Subcutaneous abdominal adipose tissue (tissue), 5 donors: Measurements from ENCODE around the gene TMOD1.

Source experiments
- H3K27ac ChIP-seq: one replicate; pipeline ENCODE4 v1.7.0; 2013; ENCODE audit warnings: low read depth, mild to moderate bottlenecking, inconsistent platforms, low read length, moderate library complexity
- H3K27me3 ChIP-seq, 5 donors: one replicate each; pipeline ENCODE4 v1.7.0; 2013; ENCODE audit warnings: low read length in 5 of 5, inconsistent platforms in 1 of 5; ENCODE audit not compliant: control insufficient read depth in 5 of 5, insufficient read depth in 4 of 5
- H3K36me3 ChIP-seq, 5 donors: one replicate each; pipeline ENCODE4 v1.7.0; 2013; ENCODE audit warnings: low read length in 5 of 5; ENCODE audit not compliant: control insufficient read depth in 5 of 5, insufficient read depth in 5 of 5
- H3K4me1 ChIP-seq, 5 donors: one replicate each; pipeline ENCODE4 v1.7.0; 2013; ENCODE audit warnings: low read length in 5 of 5, mild to moderate bottlenecking in 3 of 5, moderate library complexity in 1 of 5; ENCODE audit not compliant: control insufficient read depth in 5 of 5, insufficient read depth in 5 of 5
- H3K4me3 ChIP-seq, 5 donors: one replicate each; pipeline ENCODE4 v1.7.0; 2013; ENCODE audit warnings: low read length in 5 of 5, low read depth in 1 of 5
- H3K9ac ChIP-seq, 5 donors: one replicate each; pipeline ENCODE4 v1.7.0; 2013; ENCODE audit warnings: low read length in 5 of 5, mild to moderate bottlenecking in 4 of 5, moderate library complexity in 3 of 5
- H3K9me3 ChIP-seq, 5 donors: one replicate each; pipeline ENCODE4 v1.7.0; 2013; ENCODE audit warnings: low read length in 5 of 5; ENCODE audit not compliant: control insufficient read depth in 5 of 5
- donor health status: healthy.
- donor health status: healthy.
- donor health status: healthy.
- donor health status: healthy.
- donor health status: healthy.

TMOD1 gene

DNA sequence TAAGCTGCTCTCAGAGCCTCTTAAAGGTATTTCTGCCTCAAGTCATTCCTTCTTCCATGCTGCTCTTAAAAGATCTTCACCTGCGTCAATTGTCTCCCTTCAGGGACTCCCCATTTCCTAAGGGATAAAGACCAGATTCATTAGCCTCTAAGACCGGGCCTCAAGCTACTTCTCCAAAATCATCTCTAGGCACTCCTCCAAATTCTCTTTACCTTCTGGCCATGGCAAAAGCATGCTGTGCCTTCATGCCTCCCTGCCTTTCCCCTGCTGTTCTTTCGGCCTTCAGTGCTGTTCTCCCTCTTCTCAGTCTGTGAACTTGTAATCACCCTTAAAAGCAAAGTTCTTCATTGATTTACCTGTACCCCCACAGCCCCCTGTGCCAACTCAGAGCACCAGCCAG, 4.4 kb downstream of the TMOD1 start:
- peaks cover 0 to 21% (median 21%) of the 10 kb centered on the region in 5 donors for H3K4me1 ChIP-seq
- no peaks in the 10 kb centered on the region for H3K36me3 ChIP-seq
- peaks cover 0 to 12% (median 6%) of the 10 kb centered on the region in 5 donors for H3K27me3 ChIP-seq
- H3K9me3 ChIP-seq = no peaks in the 10 kb centered on the region
- no peak overlapping the region for H3K27ac ChIP-seq
- H3K9ac ChIP-seq = no peak overlapping the region
- H3K4me3 ChIP-seq = no peak overlapping the region

DNA sequence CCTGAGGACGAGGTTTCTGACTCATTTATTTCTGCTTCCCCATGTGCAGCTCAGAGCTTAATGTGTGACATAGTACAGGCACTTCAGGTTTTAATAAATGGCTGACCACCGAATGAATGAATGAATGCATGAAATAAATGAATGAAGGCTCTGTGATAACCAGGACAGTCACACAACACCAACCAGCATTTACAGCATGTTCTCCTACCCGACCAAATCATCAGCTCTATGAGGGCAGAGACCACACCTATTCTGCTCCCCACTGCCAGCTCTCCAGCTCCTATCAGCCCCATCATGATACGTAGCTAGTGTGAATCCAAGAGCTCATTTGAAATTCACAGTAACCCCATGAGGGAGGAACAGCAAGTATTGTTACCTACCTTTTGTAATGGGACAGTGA, 4.8 kb downstream of the TMOD1 start:
- no peak overlapping the region for H3K27ac ChIP-seq
- H3K4me1 ChIP-seq = peaks cover 0 to 18% (median 16%) of the 10 kb centered on the region in 5 donors
- H3K9me3 ChIP-seq = no peaks in the 10 kb centered on the region
- no peak overlapping the region for H3K9ac ChIP-seq
- H3K4me3 ChIP-seq = no peak overlapping the region
- H3K36me3 ChIP-seq = no peaks in the 10 kb centered on the region
- peaks cover 0 to 12% (median 6%) of the 10 kb centered on the region in 5 donors for H3K27me3 ChIP-seq

DNA sequence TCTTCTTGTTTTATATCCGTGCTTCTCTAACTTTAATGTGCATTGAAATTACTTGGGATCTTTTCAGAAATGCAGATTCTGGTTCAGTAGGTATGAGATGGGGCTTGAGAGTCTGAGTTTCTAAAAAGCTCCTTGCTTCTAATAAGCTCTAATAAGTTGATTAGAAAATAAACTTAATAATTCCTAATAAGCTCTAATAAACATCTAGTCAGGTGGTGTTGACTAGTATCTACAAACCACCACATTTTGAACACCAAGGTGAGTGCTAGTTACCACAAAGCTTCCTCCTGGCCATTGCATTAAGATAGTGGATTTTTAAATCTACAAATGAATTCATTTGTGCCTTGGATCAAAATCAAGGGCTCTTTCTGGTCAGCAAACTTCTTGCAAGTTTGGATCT, 5.3 kb downstream of the TMOD1 start:
- Histone ChIP-seq H3K9ac (no peak overlapping the region), H3K9me3 (no peaks in the 10 kb centered on the region), H3K4me1 (peaks cover 0 to 17% (median 15%) of the 10 kb centered on the region in 5 donors)

DNA sequence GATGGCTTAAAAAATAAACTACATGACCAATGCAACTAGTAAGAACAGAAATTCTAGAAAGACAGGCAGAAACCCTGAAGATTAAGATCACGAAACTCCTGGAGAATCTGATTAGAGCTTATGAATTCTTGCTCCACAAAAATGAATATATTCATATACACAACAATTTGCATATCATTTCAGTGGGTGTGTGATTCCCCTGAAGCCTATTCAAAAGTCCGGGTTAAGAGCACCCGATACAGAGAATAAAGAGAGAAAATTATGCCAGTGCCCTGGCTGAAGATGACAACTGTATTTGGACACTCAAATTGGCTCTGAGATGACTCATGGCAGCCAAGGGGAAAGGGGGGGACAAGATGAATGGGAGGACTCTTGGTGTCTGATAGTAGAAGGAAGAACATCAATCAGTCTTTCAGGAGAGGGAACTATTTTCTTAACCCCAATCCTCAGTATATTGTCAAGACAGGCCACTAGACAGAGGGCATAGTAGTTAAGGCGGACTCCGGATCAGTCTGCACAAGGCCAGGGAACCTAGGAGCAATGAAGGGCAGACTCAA, 6.0 kb downstream of the TMOD1 start:
- Histone ChIP-seq H3K36me3 (no peaks in the 10 kb centered on the region), H3K4me1 (peaks cover 0 to 10% (median 7%) of the 10 kb centered on the region in 5 donors), H3K9me3 (no peaks in the 10 kb centered on the region), H3K27ac (no peak overlapping the region), H3K9ac (no peak overlapping the region), H3K27me3 (peaks cover 0 to 11% (median 6%) of the 10 kb centered on the region in 5 donors), H3K4me3 (no peak overlapping the region)

More for the DNA sequence above, 5.3 kb downstream of the TMOD1 start:
- Histone ChIP-seq H3K36me3 (no peaks in the 10 kb centered on the region), H3K27me3 (peaks cover 0 to 12% (median 6%) of the 10 kb centered on the region in 5 donors), H3K27ac (no peak overlapping the region), H3K4me3 (no peak overlapping the region)

DNA sequence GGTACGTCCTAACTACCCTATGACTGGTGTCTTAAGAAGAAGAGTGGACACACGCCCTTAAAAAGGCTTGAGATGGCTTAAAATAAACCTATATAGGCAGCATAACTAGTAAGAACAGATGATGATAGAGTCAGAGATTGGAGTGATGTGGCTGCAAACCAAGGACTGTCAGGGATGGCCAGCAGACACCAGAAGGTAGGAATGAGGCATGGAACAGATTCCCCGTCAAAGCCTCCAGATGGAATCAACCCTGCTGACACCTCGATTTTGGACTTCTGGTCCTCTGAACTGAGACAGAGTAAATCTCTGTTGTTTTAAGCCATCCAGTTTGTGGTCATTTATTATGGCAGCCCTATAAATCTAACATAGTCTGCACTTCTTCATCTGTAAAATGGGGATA, 7.4 kb downstream of the TMOD1 start:
- H3K9ac ChIP-seq = no peak overlapping the region
- H3K4me3 ChIP-seq = no peak overlapping the region
- H3K9me3 ChIP-seq = no peaks in the 10 kb centered on the region
- H3K4me1 ChIP-seq = no peaks in the 10 kb centered on the region
- H3K27ac ChIP-seq = no peak overlapping the region
- H3K27me3 ChIP-seq = peaks cover 0 to 6% (median 0%) of the 10 kb centered on the region in 5 donors
- H3K36me3 ChIP-seq = no peaks in the 10 kb centered on the region

DNA sequence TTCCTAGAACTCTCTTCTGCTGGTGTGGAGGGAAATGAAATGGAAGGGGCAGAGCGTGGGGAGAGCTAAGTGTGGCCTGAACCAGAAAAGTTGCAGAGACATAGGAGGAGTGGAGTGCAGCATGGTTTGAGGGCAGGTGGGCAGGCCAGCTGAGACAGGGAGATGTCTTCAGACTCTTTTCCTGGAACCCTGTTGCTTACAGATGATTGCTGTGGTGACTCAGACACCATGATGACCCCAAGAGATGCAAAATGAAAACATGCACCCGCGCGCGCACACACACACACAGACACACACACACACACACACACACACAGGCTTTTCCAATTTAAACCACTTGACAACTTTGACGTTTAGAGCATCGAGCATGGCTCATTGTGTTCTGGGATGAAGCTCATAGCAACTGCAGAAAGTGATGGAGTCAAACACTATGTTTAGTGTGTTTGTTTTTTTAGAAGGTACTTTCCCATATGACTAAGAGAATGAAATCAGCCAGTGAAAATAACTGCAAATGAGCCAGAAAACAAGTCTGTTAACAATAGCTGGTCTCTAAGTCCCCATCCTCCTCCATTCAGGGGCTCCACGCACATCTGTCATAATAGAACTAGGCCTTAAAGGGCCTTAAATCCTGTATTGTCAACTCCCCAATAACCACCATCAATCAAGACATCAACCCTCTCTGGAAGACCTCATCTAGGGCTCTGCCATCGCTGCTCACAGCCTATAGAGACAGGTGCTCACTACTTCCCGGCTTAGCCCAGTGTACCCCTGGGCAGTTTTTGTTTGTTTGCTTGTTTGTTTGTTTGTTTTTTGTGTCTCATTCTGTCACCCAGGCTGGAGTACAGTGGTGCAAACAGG, 9.6 kb downstream of the TMOD1 start:
- H3K9me3 ChIP-seq = no peaks in the 10 kb centered on the region
- no peaks in the 10 kb centered on the region for H3K27me3 ChIP-seq
- H3K4me1 ChIP-seq = no peaks in the 10 kb centered on the region
- no peak overlapping the region for H3K9ac ChIP-seq
- H3K27ac ChIP-seq = no peak overlapping the region
- no peak overlapping the region for H3K4me3 ChIP-seq
- H3K36me3 ChIP-seq = no peaks in the 10 kb centered on the region

DNA sequence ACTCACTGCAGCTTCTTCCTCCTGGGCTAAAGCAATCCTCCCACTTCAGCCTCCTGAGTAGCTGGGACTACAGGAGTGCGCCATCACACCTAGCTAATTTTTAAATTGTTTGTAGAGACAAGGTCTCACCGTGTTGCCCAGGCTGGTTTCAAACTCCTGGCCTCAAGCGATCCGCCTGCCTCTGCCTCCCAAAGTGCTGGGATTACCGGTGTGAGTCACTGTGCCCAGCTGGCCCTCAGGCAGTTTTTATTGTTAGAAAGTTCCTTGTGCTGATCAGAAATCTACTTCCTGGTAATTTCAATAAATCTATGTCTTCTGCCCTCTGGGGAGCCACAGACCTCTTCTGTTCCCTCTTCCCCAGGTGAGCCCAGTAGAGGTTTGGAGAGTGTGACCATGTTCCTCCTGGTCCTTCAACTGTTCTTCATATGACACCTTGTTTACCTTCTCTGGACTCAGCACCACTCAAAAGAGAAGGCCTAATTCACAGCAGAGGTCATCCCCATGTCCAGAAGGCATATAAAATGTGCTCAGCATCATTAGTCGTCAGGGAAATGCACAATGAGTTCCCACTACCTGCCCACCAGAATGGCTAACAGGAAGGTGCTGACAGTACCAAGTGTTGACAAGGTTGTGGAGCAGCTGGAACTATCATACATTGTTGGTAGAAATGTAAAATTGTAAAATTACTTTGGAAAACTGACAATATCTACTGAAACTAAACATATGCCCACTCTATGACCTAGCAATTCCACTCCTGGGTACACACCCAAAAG, 10.4 kb downstream of the TMOD1 start:
- Histone ChIP-seq H3K27ac (no peak overlapping the region), H3K9ac (no peak overlapping the region), H3K27me3 (peaks cover 0 to 4% (median 0%) of the 10 kb centered on the region in 5 donors), H3K36me3 (no peaks in the 10 kb centered on the region), H3K4me1 (peaks cover 0 to 5% (median 0%) of the 10 kb centered on the region in 5 donors), H3K9me3 (no peaks in the 10 kb centered on the region), H3K4me3 (no peak overlapping the region)

DNA sequence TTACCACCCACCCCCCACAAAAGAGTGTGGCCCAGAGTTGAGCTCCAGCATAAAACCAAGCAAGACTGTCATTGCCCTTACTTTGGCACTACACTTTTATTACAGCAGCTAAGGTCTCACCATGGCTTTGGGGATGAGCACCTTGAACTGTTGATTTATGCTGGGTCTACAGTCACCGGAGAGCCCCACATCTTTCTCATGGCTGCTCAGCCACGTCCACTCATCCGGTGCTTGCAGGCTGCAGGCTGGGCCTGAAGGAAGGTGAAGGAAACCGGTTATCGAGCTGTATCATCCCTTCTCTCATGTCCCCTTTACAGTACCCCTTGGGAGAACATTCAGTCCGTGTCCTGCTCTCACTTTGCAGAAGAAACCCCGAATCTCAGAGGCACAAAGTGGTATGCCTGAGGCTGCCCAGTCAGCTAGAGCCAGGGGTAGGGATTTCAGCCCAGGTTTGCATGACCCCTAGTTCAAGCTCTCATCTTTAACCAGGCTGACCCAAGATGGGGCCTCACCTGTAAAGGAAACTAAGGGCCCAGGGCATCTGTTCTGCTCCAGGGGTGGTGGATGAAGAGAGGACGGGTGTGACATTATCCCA, 11.6 kb downstream of the TMOD1 start:
- Histone ChIP-seq H3K27me3 (peaks cover 0 to 4% (median 0%) of the 10 kb centered on the region in 5 donors), H3K4me3 (no peak overlapping the region), H3K27ac (no peak overlapping the region), H3K9me3 (no peaks in the 10 kb centered on the region), H3K4me1 (peaks cover 0 to 5% (median 0%) of the 10 kb centered on the region in 5 donors), H3K36me3 (no peaks in the 10 kb centered on the region), H3K9ac (no peak overlapping the region)

DNA sequence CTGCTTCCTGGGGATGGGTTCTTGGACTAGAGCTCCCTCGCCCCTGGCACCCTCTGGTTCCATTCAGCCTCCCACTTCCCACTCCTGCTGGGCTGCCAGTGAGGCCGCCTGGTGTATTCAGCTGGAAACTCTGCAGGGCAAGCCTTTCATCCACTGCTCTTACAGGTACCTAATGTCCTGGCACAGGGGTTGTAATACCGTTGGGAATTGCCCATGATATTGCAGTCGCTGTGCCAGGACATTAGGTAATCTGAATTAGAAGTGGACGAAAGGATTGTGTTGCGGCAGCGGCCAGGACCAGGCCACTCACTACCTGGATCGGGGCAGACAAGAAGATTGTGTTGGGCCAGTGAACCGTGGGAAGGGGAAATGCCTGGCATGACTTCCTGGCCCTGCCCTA, 13.1 kb downstream of the TMOD1 start:
- no peak overlapping the region for H3K27ac ChIP-seq
- H3K27me3 ChIP-seq = peaks cover 0 to 4% (median 0%) of the 10 kb centered on the region in 5 donors
- H3K9ac ChIP-seq = no peak overlapping the region
- H3K36me3 ChIP-seq = no peaks in the 10 kb centered on the region
- peaks cover 0 to 5% (median 0%) of the 10 kb centered on the region in 5 donors for H3K4me1 ChIP-seq
- H3K9me3 ChIP-seq = no peaks in the 10 kb centered on the region
- H3K4me3 ChIP-seq = no peak overlapping the region
